Tracheal epithelial cell (primary cell): ENCODE measurements around the gene ITM2A. TPM values are rescaled to one million over a fixed set of nuclear protein-coding genes. Genes with fewer than 3 reads are reported as not detected.

Source experiments
- total RNA-seq: library from RNA; depleted of rRNA; stranded (reverse); fragments of >200 nt; gene quantifications from 2 replicates; pipeline ENCODE4 v1.2.1, GENCODE V29; 2014

Gene ITM2A
- 1.1 and 4.6 TPM in 2 replicates for total RNA-seq

DNA sequence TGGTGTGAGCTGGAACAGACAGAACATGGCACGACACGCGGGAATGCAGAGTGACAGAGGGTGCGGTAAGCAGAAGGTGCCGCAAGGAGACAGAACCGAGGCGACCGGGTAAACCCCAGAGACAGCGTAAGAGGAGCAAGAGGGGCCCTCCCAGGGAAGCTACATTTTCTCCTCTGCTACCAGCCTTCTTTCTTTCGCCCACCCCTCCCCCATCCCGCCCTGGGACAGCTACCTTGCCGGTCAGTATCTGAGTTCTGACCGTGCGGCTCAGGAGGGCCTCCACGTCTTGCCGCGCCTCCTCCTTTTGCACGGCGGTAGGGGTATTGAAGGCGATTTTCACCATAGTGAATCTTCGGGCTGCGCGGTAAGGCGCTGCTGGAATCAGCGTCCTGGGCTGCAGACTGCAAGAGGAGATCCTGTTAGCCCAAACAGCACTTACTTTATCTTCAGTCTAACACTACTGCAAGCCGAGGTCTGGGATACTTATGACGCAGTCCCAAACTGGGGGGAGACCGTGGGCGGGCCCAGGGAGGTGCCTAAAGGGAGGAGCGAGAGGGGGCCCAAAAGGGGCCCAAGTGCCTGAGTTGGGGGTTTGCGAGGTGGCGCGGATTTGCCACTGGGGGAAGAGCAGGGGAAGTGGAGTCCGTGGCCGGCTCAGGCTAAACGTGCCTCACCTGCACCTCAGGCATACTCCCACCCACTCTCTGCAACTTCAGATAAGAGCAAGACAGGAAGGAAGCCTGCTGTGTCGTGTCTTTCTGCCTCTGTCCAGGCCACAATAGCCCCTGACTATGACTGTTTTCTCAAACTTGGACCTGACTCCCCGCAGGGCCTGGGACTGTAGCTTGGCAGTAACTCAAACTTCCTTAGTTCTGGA is at the start of gene ITM2A:
Gene ITM2A, minus strand, starts transcription at position 462 of the 877 bp plus-strand sequence. Its CDS starts 119 bp downstream, at position 343.

Other genes with a start within 250 kb of the ITM2A start
- not detected in 2 replicates for gene GPR174, start 222.6 kb downstream of the ITM2A start, total RNA-seq